ENCODE results near the gene TRIM34. TPM values are rescaled to one million over a fixed set of nuclear protein-coding genes. Genes with fewer than 3 reads are reported as not detected.
A peak's percentile ranks its signal among the peaks of the same experiment; 100 is the strongest.

TRIM34 gene
- total and polyA plus RNA-seq, 10 of the 15 experiments (the other 5 are each of a cell fraction or from before 2014, with no cell fraction given) = 16.7 to 51.4 (median 21.5) TPM

GRCh38 chr11:5689551-5689983 is 64.8 kb downstream of the TRIM34 start, which contains the start of gene TRIM22 (continued):
- no peak for TF ChIP-seq ELK1 (IDR thresholded peaks at IDR 0.05; ENCODE audit: low read depth, low read length)
- TF ChIP-seq SPI1 (IDR thresholded peaks at IDR 0.05; ENCODE audit: borderline replicate concordance, insufficient read depth, low read depth, low read length) = peak; percentile 41; the same call in 1 of the 2 replicates
- peak; percentile 89 for TF ChIP-seq ZNF24 (IDR thresholded peaks at IDR 0.05)
- TF ChIP-seq POU2F2 (IDR thresholded peaks at IDR 0.05; ENCODE audit: borderline replicate concordance, low read depth, low read length) = peak; percentile 55; the same call in 1 of the 3 replicates
- TF ChIP-seq MYC (IDR thresholded peaks at IDR 0.05; ENCODE audit: insufficient read depth, insufficient read length, insufficient replicate concordance, low read length, severe bottlenecking) = no peak
- peak; percentile 51; the same call in 1 of the 2 replicates for TF ChIP-seq EED (IDR thresholded peaks at IDR 0.05; ENCODE audit: low read depth)
- peak; percentile 51; the same call in 1 of the 2 replicates for TF ChIP-seq ATF7 (IDR thresholded peaks at IDR 0.05; ENCODE audit: low read depth)
- TF ChIP-seq SMAD5 (IDR thresholded peaks at IDR 0.05; ENCODE audit: low read depth) = 0 out of 2 replicates have a peak, but pooled peaks have one; percentile 36
- no peak for TF ChIP-seq CHD2 (IDR thresholded peaks at IDR 0.05; ENCODE audit: borderline replicate concordance, low read depth, low read length)
- TF ChIP-seq RCOR1 (conservative IDR thresholded peaks at IDR 0.05; ENCODE audit: low read depth, low read length) = peak; percentile 76; the same call in 1 of the 2 replicates
- peak; percentile 87 for TF ChIP-seq POLR2AphosphoS5 (IDR thresholded peaks at IDR 0.05; ENCODE audit: low read length)
- TF ChIP-seq SP1 (IDR thresholded peaks at IDR 0.05; ENCODE audit: low read depth, low read length) = no peak
- TF ChIP-seq, protein P1, sequence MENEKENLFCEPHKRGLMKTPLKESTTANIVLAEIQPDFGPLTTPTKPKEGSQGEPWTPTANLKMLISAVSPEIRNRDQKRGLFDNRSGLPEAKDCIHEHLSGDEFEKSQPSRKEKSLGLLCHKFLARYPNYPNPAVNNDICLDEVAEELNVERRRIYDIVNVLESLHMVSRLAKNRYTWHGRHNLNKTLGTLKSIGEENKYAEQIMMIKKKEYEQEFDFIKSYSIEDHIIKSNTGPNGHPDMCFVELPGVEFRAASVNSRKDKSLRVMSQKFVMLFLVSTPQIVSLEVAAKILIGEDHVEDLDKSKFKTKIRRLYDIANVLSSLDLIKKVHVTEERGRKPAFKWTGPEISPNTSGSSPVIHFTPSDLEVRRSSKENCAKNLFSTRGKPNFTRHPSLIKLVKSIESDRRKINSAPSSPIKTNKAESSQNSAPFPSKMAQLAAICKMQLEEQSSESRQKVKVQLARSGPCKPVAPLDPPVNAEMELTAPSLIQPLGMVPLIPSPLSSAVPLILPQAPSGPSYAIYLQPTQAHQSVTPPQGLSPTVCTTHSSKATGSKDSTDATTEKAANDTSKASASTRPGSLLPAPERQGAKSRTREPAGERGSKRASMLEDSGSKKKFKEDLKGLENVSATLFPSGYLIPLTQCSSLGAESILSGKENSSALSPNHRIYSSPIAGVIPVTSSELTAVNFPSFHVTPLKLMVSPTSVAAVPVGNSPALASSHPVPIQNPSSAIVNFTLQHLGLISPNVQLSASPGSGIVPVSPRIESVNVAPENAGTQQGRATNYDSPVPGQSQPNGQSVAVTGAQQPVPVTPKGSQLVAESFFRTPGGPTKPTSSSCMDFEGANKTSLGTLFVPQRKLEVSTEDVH (IDR thresholded peaks at IDR 0.05; ENCODE audit: low read depth, partially characterized antibody) = no peak
- TF ChIP-seq IKZF1 (conservative IDR thresholded peaks at IDR 0.05) = peak; percentile 67; the same call in 1 of the 2 replicates
- no peak for TF ChIP-seq ZNF384 (IDR thresholded peaks at IDR 0.05; ENCODE audit: borderline replicate concordance, low read depth, low read length)
- TF ChIP-seq PAX8 (IDR thresholded peaks at IDR 0.05) = no peak
- 0 out of 2 replicates have a peak, but pooled peaks have one; percentile 29 for TF ChIP-seq IRF4 (IDR thresholded peaks at IDR 0.05; ENCODE audit: low read depth, low read length)
- TF ChIP-seq BHLHE40 (IDR thresholded peaks at IDR 0.05; ENCODE audit: borderline replicate concordance in 1 of 2, low read depth in 2 of 2, low read length in 1 of 2) = peak in 1 of 2 experiments; percentile 60; a peak in 2 of 4 replicates
- TF ChIP-seq, protein P2, sequence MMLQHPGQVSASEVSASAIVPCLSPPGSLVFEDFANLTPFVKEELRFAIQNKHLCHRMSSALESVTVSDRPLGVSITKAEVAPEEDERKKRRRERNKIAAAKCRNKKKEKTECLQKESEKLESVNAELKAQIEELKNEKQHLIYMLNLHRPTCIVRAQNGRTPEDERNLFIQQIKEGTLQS (IDR thresholded peaks at IDR 0.05; ENCODE audit: borderline replicate concordance, extremely low read depth, low read depth, low read length) = no peak
- TF ChIP-seq NBN (IDR thresholded peaks at IDR 0.05) = peak; percentile 73
- no peak for TF ChIP-seq CTCF (IDR thresholded peaks at IDR 0.05 in 2 of 3, conservative IDR thresholded peaks at IDR 0.05 in 1 of 3; ENCODE audit: control insufficient read depth in 2 of 3, extremely low read depth in 1 of 3, insufficient read depth in 1 of 3, low read depth in 3 of 3, low read length in 3 of 3)
- TF ChIP-seq, protein P3, sequence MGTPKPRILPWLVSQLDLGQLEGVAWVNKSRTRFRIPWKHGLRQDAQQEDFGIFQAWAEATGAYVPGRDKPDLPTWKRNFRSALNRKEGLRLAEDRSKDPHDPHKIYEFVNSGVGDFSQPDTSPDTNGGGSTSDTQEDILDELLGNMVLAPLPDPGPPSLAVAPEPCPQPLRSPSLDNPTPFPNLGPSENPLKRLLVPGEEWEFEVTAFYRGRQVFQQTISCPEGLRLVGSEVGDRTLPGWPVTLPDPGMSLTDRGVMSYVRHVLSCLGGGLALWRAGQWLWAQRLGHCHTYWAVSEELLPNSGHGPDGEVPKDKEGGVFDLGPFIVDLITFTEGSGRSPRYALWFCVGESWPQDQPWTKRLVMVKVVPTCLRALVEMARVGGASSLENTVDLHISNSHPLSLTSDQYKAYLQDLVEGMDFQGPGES (IDR thresholded peaks at IDR 0.05) = no peak
- TF ChIP-seq EGR1 (IDR thresholded peaks at IDR 0.05; ENCODE audit: borderline replicate concordance in 1 of 2, low read depth in 2 of 2, low read length in 2 of 2) = no peak
- TF ChIP-seq KLF5 (IDR thresholded peaks at IDR 0.05; ENCODE audit: partially characterized antibody) = no peak
